ENCODE data around the gene CHCHD6.

DNA sequence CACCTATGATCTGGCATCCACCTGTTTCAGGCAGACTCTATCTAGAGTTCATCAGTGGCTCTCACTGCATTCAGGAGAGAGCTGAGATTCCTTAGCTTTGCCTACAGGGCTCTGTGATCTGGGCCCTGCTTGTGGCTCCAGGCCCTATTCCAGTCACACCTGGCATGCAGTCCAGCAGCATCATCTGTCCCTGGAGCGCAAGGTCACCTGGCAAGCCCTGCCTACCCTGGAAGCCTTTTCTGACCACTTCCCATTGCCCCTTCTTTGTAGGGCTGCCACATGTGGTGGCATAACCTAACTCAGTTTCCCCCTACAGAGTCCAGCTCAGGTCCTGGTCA, 163.8 kb downstream of the CHCHD6 start:
- no peak for TF ChIP-seq CREB1 (CRISPR knock-in tag; IDR thresholded peaks at IDR 0.05)
- no peak for TF ChIP-seq CTCF (IDR thresholded peaks at IDR 0.05)

Data from WTC11 (cell line).